T-helper 17 cell (primary cell): ENCODE data around the gene CCDC82. TPM values are rescaled to one million over a fixed set of nuclear protein-coding genes. Genes with fewer than 3 reads are reported as not detected.

ENCODE experiments used
- ATAC-seq: fragments of 150-1000 bp; cut with Tn5 transposase; 2 replicates; pipeline ENCODE4 v1.10.0; 2021; ENCODE audit warnings: mild to moderate bottlenecking, moderate library complexity
- DNase-seq, 3 donors: peaks; one replicate each; pipeline versions ENCODE4 v3.0.0 to v3.0.0-alpha.2; 2020 to 2021
- H3K9me3 ChIP-seq: one replicate; pipeline ENCODE4 v1.7.0; 2013; ENCODE audit warnings: low read length, mild to moderate bottlenecking; ENCODE audit not compliant: control insufficient read depth, poor library complexity, severe bottlenecking
- H3K27ac Mint-ChIP-seq: one replicate; pipeline ENCODE4 v1.8.0; 2022; ENCODE audit warnings: mild to moderate bottlenecking, moderate library complexity, mixed read lengths
- H3K27me3 Mint-ChIP-seq: one replicate; pipeline ENCODE4 v1.8.0; 2022; ENCODE audit warnings: mixed read lengths
- H3K36me3 Mint-ChIP-seq: one replicate; pipeline ENCODE4 v1.8.0; 2022; ENCODE audit warnings: low read depth, mixed read lengths
- H3K4me1 Mint-ChIP-seq: one replicate; pipeline ENCODE4 v1.8.0; 2022; ENCODE audit warnings: mild to moderate bottlenecking, mixed read lengths
- H3K4me3 Mint-ChIP-seq: one replicate; pipeline ENCODE4 v1.8.0; 2022; ENCODE audit warnings: mild to moderate bottlenecking, moderate library complexity, mixed read lengths
- total RNA-seq, 4 donors: library from RNA in 2 of 4; stranded (reverse) in 2 of 4; gene quantifications; one replicate each; pipeline ENCODE4 v1.2.3 and lab custom pipeline; 2022 to 2026

The CCDC82 gene
- total RNA-seq, 2 donors from 2014 or later: 22.2 to 24.1 TPM

GRCh38 chr11:96317571-96317970 is 72.1 kb downstream of the CCDC82 start:
- ATAC-seq: no peak
- DNase-seq: no peak
- H3K36me3 Mint-ChIP-seq: peaks cover 2% of the 10 kb centered on the region
- H3K27me3 Mint-ChIP-seq: no peaks in the 10 kb centered on the region
- H3K27ac Mint-ChIP-seq: peak overlapping the region; percentile 57
- peak overlapping the region; percentile 7 for H3K4me3 Mint-ChIP-seq
- no peaks in the 10 kb centered on the region for H3K9me3 ChIP-seq
- H3K4me1 Mint-ChIP-seq: peaks cover 50% of the 10 kb centered on the region

- Mint-ChIP-seq H3K36me3 (peaks cover 2% of the 10 kb centered on the region), H3K4me1 (peaks cover 47% of the 10 kb centered on the region), H3K27ac (peak overlapping the region; percentile 57), H3K4me3 (no peak overlapping the region), H3K27me3 (no peaks in the 10 kb centered on the region)
- no peak for DNase-seq
- no peak for ATAC-seq
- no peaks in the 10 kb centered on the region for H3K9me3 ChIP-seq
These were observed 72.8 kb downstream of the CCDC82 start for GRCh38 chr11:96316869-96317268.

- DNase-seq (no peak), ATAC-seq (no peak)
- H3K9me3 ChIP-seq: no peaks in the 10 kb centered on the region
- Mint-ChIP-seq H3K27me3 (no peaks in the 10 kb centered on the region), H3K4me3 (peak overlapping the region; percentile 15), H3K36me3 (peaks cover 2% of the 10 kb centered on the region), H3K4me1 (peaks cover 43% of the 10 kb centered on the region), H3K27ac (peak overlapping the region; percentile 89)
These were observed 74.2 kb downstream of the CCDC82 start for GRCh38 chr11:96315476-96315875.

GRCh38 chr11:96314326-96315020 is 75.2 kb downstream of the CCDC82 start:
- H3K9me3 ChIP-seq: no peaks in the 10 kb centered on the region
- peak; percentile 66 for ATAC-seq
- peak overlapping the region; percentile 89 for H3K27ac Mint-ChIP-seq
- peaks cover 2% of the 10 kb centered on the region for H3K36me3 Mint-ChIP-seq
- no peaks in the 10 kb centered on the region for H3K27me3 Mint-ChIP-seq
- H3K4me3 Mint-ChIP-seq: peak overlapping the region; percentile 63
- DNase-seq: no peak
- H3K4me1 Mint-ChIP-seq: peaks cover 38% of the 10 kb centered on the region

GRCh38 chr11:96313163-96313562 is 76.5 kb downstream of the CCDC82 start:
- no peaks in the 10 kb centered on the region for H3K9me3 ChIP-seq
- peaks cover 2% of the 10 kb centered on the region for H3K36me3 Mint-ChIP-seq
- peak overlapping the region; percentile 89 for H3K27ac Mint-ChIP-seq
- no peak overlapping the region for H3K4me3 Mint-ChIP-seq
- no peaks in the 10 kb centered on the region for H3K27me3 Mint-ChIP-seq
- no peak for ATAC-seq
- DNase-seq: no peak
- H3K4me1 Mint-ChIP-seq: peaks cover 28% of the 10 kb centered on the region

- no peak overlapping the region for H3K4me3 Mint-ChIP-seq
- no peaks in the 10 kb centered on the region for H3K9me3 ChIP-seq
- H3K27me3 Mint-ChIP-seq: no peaks in the 10 kb centered on the region
- peak overlapping the region; percentile 51 for H3K27ac Mint-ChIP-seq
- ATAC-seq (no peak), DNase-seq (no peak)
- no peaks in the 10 kb centered on the region for H3K36me3 Mint-ChIP-seq
- peaks cover 34% of the 10 kb centered on the region for H3K4me1 Mint-ChIP-seq
These were observed 78.6 kb downstream of the CCDC82 start for GRCh38 chr11:96311120-96311568.

- no peaks in the 10 kb centered on the region for H3K27me3 Mint-ChIP-seq
- H3K9me3 ChIP-seq: no peaks in the 10 kb centered on the region
- DNase-seq (no peak), ATAC-seq (no peak)
- peaks cover 30% of the 10 kb centered on the region for H3K4me1 Mint-ChIP-seq
- peak overlapping the region; percentile 45 for H3K27ac Mint-ChIP-seq
- no peak overlapping the region for H3K4me3 Mint-ChIP-seq
- no peaks in the 10 kb centered on the region for H3K36me3 Mint-ChIP-seq
These were observed 79.5 kb downstream of the CCDC82 start for GRCh38 chr11:96310236-96310635.

- ATAC-seq (no peak), DNase-seq (no peak)
- Mint-ChIP-seq H3K27me3 (no peaks in the 10 kb centered on the region), H3K4me1 (peaks cover 25% of the 10 kb centered on the region), H3K27ac (peak overlapping the region; percentile 45), H3K4me3 (no peak overlapping the region), H3K36me3 (no peaks in the 10 kb centered on the region)
- H3K9me3 ChIP-seq: no peaks in the 10 kb centered on the region
These were observed 80.1 kb downstream of the CCDC82 start for GRCh38 chr11:96309643-96310017.

- Mint-ChIP-seq H3K27ac (peak overlapping the region; percentile 45), H3K27me3 (no peaks in the 10 kb centered on the region), H3K36me3 (no peaks in the 10 kb centered on the region), H3K4me3 (no peak overlapping the region), H3K4me1 (peaks cover 21% of the 10 kb centered on the region)
- no peak for ATAC-seq
- no peaks in the 10 kb centered on the region for H3K9me3 ChIP-seq
- DNase-seq: no peak
These were observed 80.6 kb downstream of the CCDC82 start for GRCh38 chr11:96309016-96309642.

GRCh38 chr11:96307776-96308140 is 82.0 kb downstream of the CCDC82 start:
- ATAC-seq: peak; percentile 25
- Mint-ChIP-seq H3K27ac (peak overlapping the region; percentile 53), H3K4me3 (peak overlapping the region; percentile 68)

GRCh38 chr11:96306933-96307775 is 82.6 kb downstream of the CCDC82 start:
- no peaks in the 10 kb centered on the region for H3K9me3 ChIP-seq
- H3K36me3 Mint-ChIP-seq: peaks cover 2% of the 10 kb centered on the region
- H3K4me3 Mint-ChIP-seq: peak overlapping the region; percentile 68
- no peaks in the 10 kb centered on the region for H3K27me3 Mint-ChIP-seq
- H3K4me1 Mint-ChIP-seq: peaks cover 24% of the 10 kb centered on the region
- ATAC-seq (peak; percentile 71), DNase-seq (no peak)
- H3K27ac Mint-ChIP-seq: peak overlapping the region; percentile 53

More at GRCh38 chr11:96307776-96308140, 82.0 kb downstream of the CCDC82 start:
- H3K9me3 ChIP-seq: no peaks in the 10 kb centered on the region
- no peaks in the 10 kb centered on the region for H3K27me3 Mint-ChIP-seq
- no peak for DNase-seq
- H3K36me3 Mint-ChIP-seq: peaks cover 2% of the 10 kb centered on the region
- peaks cover 22% of the 10 kb centered on the region for H3K4me1 Mint-ChIP-seq

GRCh38 chr11:96306600-96306932 is 83.1 kb downstream of the CCDC82 start:
- ATAC-seq (no peak), DNase-seq (no peak)
- Mint-ChIP-seq H3K27ac (no peak overlapping the region), H3K36me3 (peaks cover 2% of the 10 kb centered on the region), H3K4me3 (no peak overlapping the region), H3K4me1 (peaks cover 24% of the 10 kb centered on the region), H3K27me3 (no peaks in the 10 kb centered on the region)
- no peaks in the 10 kb centered on the region for H3K9me3 ChIP-seq

GRCh38 chr11:96306071-96306470 is 83.6 kb downstream of the CCDC82 start:
- no peaks in the 10 kb centered on the region for H3K27me3 Mint-ChIP-seq
- H3K9me3 ChIP-seq: no peaks in the 10 kb centered on the region
- DNase-seq: no peak
- H3K36me3 Mint-ChIP-seq: peaks cover 2% of the 10 kb centered on the region
- peaks cover 21% of the 10 kb centered on the region for H3K4me1 Mint-ChIP-seq
- no peak overlapping the region for H3K27ac Mint-ChIP-seq
- H3K4me3 Mint-ChIP-seq: no peak overlapping the region
- ATAC-seq: no peak
